Measurements from ENCODE around the gene ENOX2. TPM values are rescaled to one million over a fixed set of nuclear protein-coding genes. Genes with fewer than 3 reads are reported as not detected.
"Not testable (repeated sequence)": the region's sequence is repeated elsewhere in the genome, so short reads cannot be mapped to it uniquely, and the experiment has no call there.

ENOX2 gene
- total RNA-seq, 2 experiments from 2014 or later = 10.9 to 14.2 TPM

DNA sequence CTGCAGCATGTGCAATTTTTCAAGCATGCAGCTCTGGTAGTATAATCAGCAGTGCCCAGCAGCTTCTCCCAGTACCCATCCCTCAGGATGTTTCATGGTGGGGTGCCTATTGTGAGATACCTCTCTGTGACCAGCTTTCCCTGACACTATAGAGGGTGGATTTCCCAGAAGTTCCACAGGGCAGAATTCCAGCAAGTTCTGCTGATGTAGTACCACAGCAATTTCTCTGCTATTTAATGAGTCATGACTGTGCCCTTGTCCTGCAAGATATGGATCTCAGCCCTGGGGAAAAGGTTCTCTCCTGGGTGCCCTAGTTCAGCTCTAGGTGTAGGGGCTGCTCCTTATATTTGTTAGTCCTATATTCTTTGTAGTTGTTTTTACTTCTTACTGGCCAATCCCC, 174.8 kb downstream of the ENOX2 start:
- peaks cover 12% of the 10 kb centered on the region for H3K9me3 Mint-ChIP-seq (ENCODE audit: insufficient read depth)
- ATAC-seq (no peak), DNase-seq (no peak)
- no peaks in the 10 kb centered on the region for H3K27me3 Mint-ChIP-seq (ENCODE audit: low read depth)
- peaks cover 15% of the 10 kb centered on the region for H3K36me3 Mint-ChIP-seq (ENCODE audit: low read depth)
- ChIA-PET CTCF (no interaction called here), POLR2A (no interaction called here)
- no peak overlapping the region for H3K27ac Mint-ChIP-seq
- H3K4me1 Mint-ChIP-seq (ENCODE audit: low read depth) = no peaks in the 10 kb centered on the region
- no peak overlapping the region for H3K4me3 Mint-ChIP-seq

DNA sequence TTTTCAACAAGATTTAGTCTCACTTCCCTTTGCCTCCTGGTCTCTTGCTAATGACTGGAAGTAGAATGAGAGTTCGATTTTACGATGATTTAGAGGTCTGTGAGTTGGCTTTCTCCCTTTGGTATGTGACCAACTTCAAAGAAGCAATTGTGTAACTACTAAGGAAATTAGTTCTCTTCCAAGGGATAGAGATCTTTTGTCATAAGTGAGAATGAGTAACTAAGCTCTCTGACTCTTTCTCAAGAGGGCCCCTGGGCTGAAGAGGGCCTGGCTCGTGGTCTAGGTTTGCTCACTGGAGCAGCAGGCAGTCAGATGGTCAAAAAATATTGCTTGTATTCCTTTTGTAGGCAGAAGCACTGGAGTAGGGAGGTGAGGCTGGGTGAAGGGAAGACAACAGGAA, 176.3 kb downstream of the ENOX2 start:
- no peak overlapping the region for H3K27ac Mint-ChIP-seq
- DNase-seq = no peak
- no peaks in the 10 kb centered on the region for H3K4me1 Mint-ChIP-seq (ENCODE audit: low read depth)
- peaks cover 12% of the 10 kb centered on the region for H3K9me3 Mint-ChIP-seq (ENCODE audit: insufficient read depth)
- no peak overlapping the region for H3K4me3 Mint-ChIP-seq
- CTCF ChIA-PET = no interaction called here
- peaks cover 15% of the 10 kb centered on the region for H3K36me3 Mint-ChIP-seq (ENCODE audit: low read depth)
- POLR2A ChIA-PET = no interaction called here
- no peaks in the 10 kb centered on the region for H3K27me3 Mint-ChIP-seq (ENCODE audit: low read depth)
- no peak for ATAC-seq

- Mint-ChIP-seq H3K36me3 (ENCODE audit: low read depth) (peaks cover 15% of the 10 kb centered on the region), H3K27ac (no peak overlapping the region), H3K9me3 (ENCODE audit: insufficient read depth) (peaks cover 12% of the 10 kb centered on the region), H3K27me3 (ENCODE audit: low read depth) (no peaks in the 10 kb centered on the region), H3K4me1 (ENCODE audit: low read depth) (no peaks in the 10 kb centered on the region), H3K4me3 (no peak overlapping the region)
- ChIA-PET CTCF (no interaction called here), POLR2A (no interaction called here)
- ATAC-seq = no peak
- no peak for DNase-seq
Observed at GRCh38 chrX:130725519-130725918, 177.5 kb downstream of the ENOX2 start.

DNA sequence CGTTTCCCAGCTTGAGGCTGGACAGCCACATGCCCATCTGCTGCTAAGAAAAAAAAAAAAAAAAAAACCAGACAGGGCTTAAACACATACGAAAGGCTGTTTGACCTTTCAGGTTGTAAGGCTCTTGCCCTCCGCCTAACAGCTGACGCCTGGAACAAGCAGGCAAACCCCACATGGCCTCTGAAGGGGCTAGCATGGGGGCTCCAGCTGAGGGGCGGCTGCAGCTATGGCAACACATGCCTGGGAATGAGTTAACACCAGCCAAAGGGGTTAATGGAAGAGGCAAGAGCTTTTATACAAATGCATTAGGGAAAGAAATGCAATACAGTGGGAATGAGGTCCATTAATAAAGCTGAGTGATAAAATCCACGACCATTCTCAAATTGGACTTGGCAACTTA, 183.6 kb downstream of the ENOX2 start:
- H3K36me3 Mint-ChIP-seq (ENCODE audit: low read depth) = no peaks in the 10 kb centered on the region
- H3K27ac Mint-ChIP-seq = no peak overlapping the region
- H3K9me3 Mint-ChIP-seq (ENCODE audit: insufficient read depth) = no peaks in the 10 kb centered on the region
- DNase-seq (no peak), ATAC-seq (no peak)
- no peak overlapping the region for H3K4me3 Mint-ChIP-seq
- POLR2A ChIA-PET = no interaction called here
- H3K27me3 Mint-ChIP-seq (ENCODE audit: low read depth) = no peaks in the 10 kb centered on the region
- CTCF ChIA-PET = interaction anchor here (0.9 kb wide), 1 partner anchor 167 kb away, joined by 3 read pairs; no protein-coding TSS in a partner anchor
- peaks cover 9% of the 10 kb centered on the region for H3K4me1 Mint-ChIP-seq (ENCODE audit: low read depth)

DNA sequence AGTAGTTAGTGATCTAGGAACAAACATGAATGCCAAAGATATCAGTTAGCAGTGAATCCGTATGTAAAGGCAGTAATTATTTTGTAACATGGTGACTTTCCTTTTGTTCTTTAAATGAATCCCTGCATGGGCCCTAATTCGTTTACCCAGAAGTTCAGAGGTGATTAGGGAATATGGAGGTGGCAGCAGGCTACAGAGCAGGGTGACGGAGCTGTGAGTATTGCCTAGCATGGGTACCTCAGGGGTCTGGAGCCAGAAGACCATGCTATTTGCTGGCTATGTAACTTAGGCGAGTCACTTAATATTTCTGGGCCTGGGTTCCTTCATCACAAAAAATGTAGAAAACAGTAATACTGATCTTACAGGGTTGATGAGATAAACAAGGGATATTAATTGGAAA, 184.9 kb downstream of the ENOX2 start:
- no peak overlapping the region for H3K4me3 Mint-ChIP-seq

GRCh38 chrX:130716781-130717413, 186.1 kb downstream of the ENOX2 start:
- Mint-ChIP-seq H3K4me1 (ENCODE audit: low read depth) (peaks cover 9% of the 10 kb centered on the region), H3K27me3 (ENCODE audit: low read depth) (no peaks in the 10 kb centered on the region), H3K36me3 (ENCODE audit: low read depth) (no peaks in the 10 kb centered on the region), H3K9me3 (ENCODE audit: insufficient read depth) (no peaks in the 10 kb centered on the region), H3K4me3 (no peak overlapping the region), H3K27ac (no peak overlapping the region)
- ChIA-PET POLR2A (no interaction called here), CTCF (no interaction called here)
- DNase-seq = no peak
- ATAC-seq = no peak

More for the DNA sequence above, 184.9 kb downstream of the ENOX2 start:
- DNase-seq (no peak), ATAC-seq (no peak)
- POLR2A ChIA-PET = no interaction called here
- no peaks in the 10 kb centered on the region for H3K27me3 Mint-ChIP-seq (ENCODE audit: low read depth)
- H3K4me1 Mint-ChIP-seq (ENCODE audit: low read depth) = peaks cover 9% of the 10 kb centered on the region
- CTCF ChIA-PET = no interaction called here
- H3K9me3 Mint-ChIP-seq (ENCODE audit: insufficient read depth) = no peaks in the 10 kb centered on the region
- no peaks in the 10 kb centered on the region for H3K36me3 Mint-ChIP-seq (ENCODE audit: low read depth)
- H3K27ac Mint-ChIP-seq = no peak overlapping the region

DNA sequence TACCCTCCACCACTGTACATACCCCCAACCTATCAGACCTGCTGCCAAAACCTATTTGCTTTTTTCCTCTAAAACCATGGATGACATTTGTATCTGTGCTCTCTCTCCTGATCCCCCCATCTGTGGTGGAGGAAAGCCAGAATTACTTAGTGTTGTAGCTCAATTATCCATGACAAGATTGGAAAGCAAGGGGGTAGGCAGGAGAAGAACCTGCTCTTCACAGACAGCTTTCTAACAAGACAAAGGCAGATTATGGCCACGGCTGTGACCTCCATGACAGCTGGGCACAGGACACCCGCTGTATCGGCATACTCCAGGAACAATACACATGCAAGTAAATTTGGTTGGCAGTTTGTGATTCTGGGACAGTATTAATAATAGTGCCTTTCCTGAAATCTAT, 186.7 kb downstream of the ENOX2 start:
- no peak overlapping the region for H3K27ac Mint-ChIP-seq
- no peaks in the 10 kb centered on the region for H3K27me3 Mint-ChIP-seq (ENCODE audit: low read depth)
- H3K9me3 Mint-ChIP-seq (ENCODE audit: insufficient read depth) = no peaks in the 10 kb centered on the region
- H3K4me3 Mint-ChIP-seq = no peak overlapping the region
- ChIA-PET POLR2A (no interaction called here), CTCF (no interaction called here)
- no peaks in the 10 kb centered on the region for H3K36me3 Mint-ChIP-seq (ENCODE audit: low read depth)
- H3K4me1 Mint-ChIP-seq (ENCODE audit: low read depth) = peaks cover 9% of the 10 kb centered on the region
- no peak for DNase-seq
- ATAC-seq = no peak

- Mint-ChIP-seq H3K36me3 (ENCODE audit: low read depth) (no peaks in the 10 kb centered on the region), H3K9me3 (ENCODE audit: insufficient read depth) (no peaks in the 10 kb centered on the region), H3K27me3 (ENCODE audit: low read depth) (no peaks in the 10 kb centered on the region), H3K4me1 (ENCODE audit: low read depth) (peaks cover 9% of the 10 kb centered on the region), H3K4me3 (no peak overlapping the region), H3K27ac (no peak overlapping the region)
- POLR2A ChIA-PET = no interaction called here
- CTCF ChIA-PET = no interaction called here
- no peak for ATAC-seq
- DNase-seq = no peak
Observed at GRCh38 chrX:130715299-130715698, 187.7 kb downstream of the ENOX2 start.

DNA sequence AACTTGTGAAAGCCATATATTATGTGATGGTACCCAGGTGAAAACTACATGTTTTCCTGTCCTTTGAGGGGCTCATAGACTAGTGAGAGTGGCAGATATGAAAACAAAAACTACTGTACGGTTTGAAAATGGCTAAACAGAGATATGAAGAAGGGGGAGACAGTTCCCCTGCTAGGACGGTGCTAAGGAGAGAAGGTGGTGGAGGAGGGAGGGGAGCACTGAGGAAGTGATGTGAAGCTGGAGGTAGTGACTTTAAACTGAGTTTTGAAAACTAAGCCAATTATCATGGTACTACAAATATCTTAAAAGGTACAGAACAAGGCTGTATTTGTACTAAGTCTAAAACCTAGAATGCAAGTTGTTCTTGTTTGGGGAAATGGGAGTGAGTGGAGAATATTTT, 188.3 kb downstream of the ENOX2 start:
- DNase-seq = no peak
- no peak for ATAC-seq
- Mint-ChIP-seq H3K4me1 (ENCODE audit: low read depth) (peaks cover 9% of the 10 kb centered on the region), H3K9me3 (ENCODE audit: insufficient read depth) (no peaks in the 10 kb centered on the region), H3K36me3 (ENCODE audit: low read depth) (no peaks in the 10 kb centered on the region), H3K27ac (no peak overlapping the region), H3K27me3 (ENCODE audit: low read depth) (no peaks in the 10 kb centered on the region), H3K4me3 (no peak overlapping the region)
- ChIA-PET POLR2A (no interaction called here), CTCF (no interaction called here)

DNA sequence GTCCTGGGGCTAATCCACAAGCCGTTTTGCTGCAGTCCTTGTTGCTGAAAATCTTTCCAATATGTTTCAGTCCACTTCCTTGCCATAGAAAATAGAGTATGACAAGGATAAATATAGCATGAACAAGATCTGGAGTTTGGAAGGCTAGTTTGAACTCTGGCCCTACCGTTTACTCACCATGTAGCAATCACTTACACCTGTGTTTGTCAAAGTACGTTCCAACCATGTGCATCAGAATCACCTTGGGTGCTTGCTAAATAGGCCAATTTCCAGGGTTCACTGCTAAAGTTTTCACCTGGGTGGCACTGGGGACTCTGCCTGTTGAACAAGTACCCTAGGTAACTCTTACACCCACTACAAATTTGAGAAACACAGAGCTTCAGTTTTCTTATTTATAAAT, 188.9 kb downstream of the ENOX2 start:
- no peak overlapping the region for H3K27ac Mint-ChIP-seq
- H3K27me3 Mint-ChIP-seq (ENCODE audit: low read depth) = no peaks in the 10 kb centered on the region
- H3K4me3 Mint-ChIP-seq = no peak overlapping the region
- no peaks in the 10 kb centered on the region for H3K9me3 Mint-ChIP-seq (ENCODE audit: insufficient read depth)
- ChIA-PET POLR2A (no interaction called here), CTCF (no interaction called here)
- no peaks in the 10 kb centered on the region for H3K36me3 Mint-ChIP-seq (ENCODE audit: low read depth)
- DNase-seq (no peak), ATAC-seq (no peak)
- H3K4me1 Mint-ChIP-seq (ENCODE audit: low read depth) = peaks cover 9% of the 10 kb centered on the region

DNA sequence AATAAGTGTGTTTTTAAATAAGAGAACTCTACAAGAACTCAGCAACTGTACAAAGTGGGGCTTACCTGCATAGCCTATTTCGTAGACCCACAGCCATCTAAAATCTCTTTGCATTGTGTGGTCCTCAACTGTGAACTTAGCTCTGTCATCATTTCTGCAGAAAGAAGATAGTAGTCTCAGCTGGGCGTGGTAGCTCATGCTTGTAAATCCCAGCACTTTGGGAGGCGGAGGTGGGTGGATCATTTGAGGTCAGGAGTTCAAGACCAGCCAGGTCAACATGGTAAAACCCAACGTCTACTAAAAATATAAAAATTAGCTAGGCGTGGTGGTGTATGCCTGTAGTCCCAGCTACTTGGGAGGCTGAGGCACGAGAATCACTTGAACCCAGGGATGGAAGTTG, 193.8 kb downstream of the ENOX2 start:
- CTCF ChIA-PET; H3K9me3 Mint-ChIP-seq (ENCODE audit: insufficient read depth); H3K4me3 Mint-ChIP-seq; H3K27ac Mint-ChIP-seq; H3K27me3 Mint-ChIP-seq (ENCODE audit: low read depth); DNase-seq; ATAC-seq; H3K4me1 Mint-ChIP-seq (ENCODE audit: low read depth); H3K36me3 Mint-ChIP-seq (ENCODE audit: low read depth); POLR2A ChIA-PET: not testable (repeated sequence)

DNA sequence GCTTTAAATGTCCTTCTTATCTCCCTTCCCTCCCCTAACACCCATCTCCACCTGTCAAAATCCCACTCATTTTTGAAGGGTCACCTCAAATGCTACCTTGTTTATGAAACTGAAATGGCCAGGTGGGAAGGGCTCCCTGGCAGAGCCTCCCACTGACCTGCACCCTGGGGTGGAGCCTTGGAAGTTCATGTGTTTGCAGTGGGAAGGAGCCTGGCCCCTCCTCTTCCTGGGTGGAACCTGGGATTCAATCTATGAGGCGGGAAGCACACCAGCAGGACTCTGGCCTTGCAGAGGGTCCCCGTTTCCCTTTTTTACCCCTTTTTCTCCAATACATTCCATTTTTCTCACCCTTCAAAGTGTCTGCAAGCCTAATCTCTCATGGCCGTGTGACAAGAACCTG, 197.4 kb downstream of the ENOX2 start:
- Mint-ChIP-seq H3K27ac (no peak overlapping the region), H3K27me3 (ENCODE audit: low read depth) (no peaks in the 10 kb centered on the region)
- CTCF ChIA-PET = no interaction called here

More for the DNA sequence above, 197.4 kb downstream of the ENOX2 start:
- Mint-ChIP-seq H3K36me3 (ENCODE audit: low read depth) (no peaks in the 10 kb centered on the region), H3K4me1 (ENCODE audit: low read depth) (no peaks in the 10 kb centered on the region), H3K4me3 (no peak overlapping the region), H3K9me3 (ENCODE audit: insufficient read depth) (no peaks in the 10 kb centered on the region)
- no peak for ATAC-seq
- no peak for DNase-seq
- POLR2A ChIA-PET = no interaction called here

All from activated CD8-positive, alpha-beta T cell treated with anti-CD3 and anti-CD28 coated beads, Interleukin-2, amount 10 ng/mL, durations not matched to agents 7 days and 5 days (primary cell).